Liver (tissue), 9 donors: Measurements from ENCODE around the gene MERTK. TPM values are rescaled to one million over a fixed set of nuclear protein-coding genes. Genes with fewer than 3 reads are reported as not detected.

Experiments
- DNase-seq: peaks from one replicate; pipeline ENCODE4 v3.0.0-alpha.2; 2017; ENCODE audit warnings: low spot score
- H3K27ac ChIP-seq, 2 donors: one replicate each; pipeline ENCODE4 v1.7.0; 2013; ENCODE audit warnings: inconsistent platforms in 2 of 2, low read length in 2 of 2, control low read depth in 1 of 2, low read depth in 1 of 2, mild to moderate bottlenecking in 1 of 2
- H3K27me3 ChIP-seq, 4 donors: one replicate each; pipeline versions ENCODE4 v1.6.1 to v1.7.0; 2013; ENCODE audit warnings: low read length in 3 of 4, inconsistent platforms in 1 of 4, mild to moderate bottlenecking in 1 of 4, moderate library complexity in 1 of 4; ENCODE audit not compliant: control insufficient read depth in 4 of 4, insufficient read depth in 4 of 4
- H3K36me3 ChIP-seq, 4 donors: one replicate each; pipeline versions ENCODE4 v1.6.1 to v1.7.0; 2013; ENCODE audit warnings: low read length in 3 of 4, mild to moderate bottlenecking in 3 of 4, low read depth in 1 of 4, moderate library complexity in 1 of 4; ENCODE audit not compliant: control insufficient read depth in 4 of 4, insufficient read depth in 3 of 4
- H3K4me1 ChIP-seq, 4 donors: one replicate each; pipeline versions ENCODE4 v1.6.1 to v1.7.0; 2013; ENCODE audit warnings: low read length in 3 of 4, mild to moderate bottlenecking in 3 of 4, moderate library complexity in 1 of 4; ENCODE audit not compliant: control insufficient read depth in 4 of 4, insufficient read depth in 4 of 4
- H3K4me3 ChIP-seq, 3 donors: one replicate each; pipeline versions ENCODE4 v1.6.1 to v1.7.0; 2013; ENCODE audit warnings: low read length in 3 of 3, control low read depth in 1 of 3, low read depth in 1 of 3, mild to moderate bottlenecking in 1 of 3
- H3K9ac ChIP-seq, 2 donors: one replicate each; pipeline ENCODE4 v1.7.0; 2013; ENCODE audit warnings: low read length in 2 of 2, mild to moderate bottlenecking in 2 of 2, moderate library complexity in 2 of 2, control low read depth in 1 of 2, low read depth in 1 of 2
- H3K9me3 ChIP-seq, 4 donors: one replicate each; pipeline versions ENCODE4 v1.6.1 to v1.7.0; 2013; ENCODE audit warnings: low read length in 3 of 4; ENCODE audit not compliant: control insufficient read depth in 4 of 4
- ATF3 ChIP-seq: IDR thresholded peaks from 2 replicates; pipeline ENCODE4 v1.6.1; 2016; ENCODE audit warnings: antibody characterized with exemption
- CTCF ChIP-seq: fragments of 150-350 bp; IDR thresholded peaks from 2 replicates; pipeline ENCODE4 v1.5.1; 2017; ENCODE audit warnings: improper control_type of control experiment, low read depth, low read length; ENCODE audit not compliant: missing input control
- EGR1 ChIP-seq, 2 donors: IDR thresholded peaks; 2 replicates each; pipeline ENCODE4 v1.6.1; 2016 to 2018; ENCODE audit warnings: antibody characterized with exemption in 2 of 2, low read depth in 2 of 2
- FOXA1 ChIP-seq: IDR thresholded peaks from 2 replicates; pipeline ENCODE4 v1.6.1; 2016; ENCODE audit warnings: antibody characterized with exemption
- FOXA2 ChIP-seq: IDR thresholded peaks from 2 replicates; pipeline ENCODE4 v1.6.1; 2016; ENCODE audit warnings: antibody characterized with exemption
- GABPA ChIP-seq, 2 donors: IDR thresholded peaks in 1 of 2; conservative IDR thresholded peaks in 1 of 2; 2 replicates each; pipeline ENCODE4 v1.6.1; 2016; ENCODE audit warnings: antibody characterized with exemption in 2 of 2, mild to moderate bottlenecking in 1 of 2, moderate library complexity in 1 of 2
- HNF4A ChIP-seq, 2 donors: conservative IDR thresholded peaks; 2 replicates each; pipeline ENCODE4 v1.6.1; 2016; ENCODE audit warnings: antibody characterized with exemption in 2 of 2, mild to moderate bottlenecking in 2 of 2
- HNF4G ChIP-seq: IDR thresholded peaks from 2 replicates; pipeline ENCODE4 v1.6.1; 2016; ENCODE audit warnings: antibody characterized with exemption
- JUND ChIP-seq, 2 donors: IDR thresholded peaks; 2 replicates each; pipeline ENCODE4 v1.6.1; 2016; ENCODE audit warnings: antibody characterized with exemption in 2 of 2
- NR2F2 ChIP-seq: IDR thresholded peaks from 2 replicates; pipeline ENCODE4 v1.6.1; 2016; ENCODE audit warnings: antibody characterized with exemption
- RAD21 ChIP-seq, 2 donors: IDR thresholded peaks; 2 replicates each; pipeline ENCODE4 v1.6.1; 2016; ENCODE audit warnings: antibody characterized with exemption in 2 of 2, mild to moderate bottlenecking in 2 of 2
- REST ChIP-seq: IDR thresholded peaks from 2 replicates; pipeline ENCODE4 v1.6.1; 2016; ENCODE audit warnings: antibody characterized with exemption, mild to moderate bottlenecking
- RXRA ChIP-seq, 2 donors: IDR thresholded peaks; 2 replicates each; pipeline ENCODE4 v1.6.1; 2017 to 2018; ENCODE audit warnings: antibody characterized with exemption in 2 of 2, mild to moderate bottlenecking in 1 of 2
- SP1 ChIP-seq: IDR thresholded peaks from 2 replicates; pipeline ENCODE4 v1.6.1; 2018; ENCODE audit warnings: antibody characterized with exemption, mild to moderate bottlenecking
- TAF1 ChIP-seq: conservative IDR thresholded peaks from 2 replicates; pipeline ENCODE4 v1.6.1; 2016; ENCODE audit warnings: antibody characterized with exemption, mild to moderate bottlenecking
- YY1 ChIP-seq: IDR thresholded peaks from 2 replicates; pipeline ENCODE4 v1.6.1; 2016; ENCODE audit warnings: antibody characterized with exemption, mild to moderate bottlenecking
- ZBTB33 ChIP-seq: IDR thresholded peaks from 2 replicates; pipeline ENCODE4 v1.6.1; 2016; ENCODE audit warnings: antibody characterized with exemption
- WGBS: extraction: QIAGEN DNeasy Blood & Tissue Kit; methylation state at CpG from one replicate; pipeline ENCODE4 v1.1.7; 2013; 5-methylcytosine and 5-hydroxymethylcytosine counted together
- polyA plus RNA-seq, 2 donors: library from polyadenylated mRNA; stranded (reverse) in 1 of 2; unstranded in 1 of 2; fragments of 200-250 nt in 1 of 2; fragments of >200 nt in 1 of 2; fragmentation: Nextera tagmentation in 1 of 2; extraction: Ambion mirVana in 1 of 2; gene quantifications; one replicate each; pipeline versions ENCODE4 v1.2.1 to v1.2.3, GENCODE V29; 2013 to 2015
- total RNA-seq, 2 donors: library from RNA; depleted of rRNA; stranded (reverse); fragments of >200 nt; gene quantifications; one replicate each; pipeline ENCODE4 v1.2.3, GENCODE V29; 2014
- donor health status: healthy.
- donor health status: healthy.
- donor health status: healthy.
- donor health status: healthy.
- donor health status: healthy.

Gene MERTK
- total and polyA plus RNA-seq, 4 donors = 6.3 to 34.1 (median 8.2) TPM

- no peak for DNase-seq
- 96% methylated on average over 2 of the region's 2 CpGs for WGBS
- peaks cover 1 to 33% (median 22%) of the 10 kb centered on the region in 4 donors for H3K36me3 ChIP-seq
- TF ChIP-seq TAF1 = no peak
- no peak for TF ChIP-seq HNF4A (conservative IDR thresholded peaks at IDR 0.05)
- no peak for TF ChIP-seq EGR1 (IDR thresholded peaks at IDR 0.05; ENCODE audit: low read depth in 2 of 2)
- TF ChIP-seq SP1 = no peak
- no peak for TF ChIP-seq ATF3
- no peak for TF ChIP-seq REST
- TF ChIP-seq ZBTB33 = no peak
- no peak for TF ChIP-seq HNF4G
- TF ChIP-seq CTCF = no peak
- TF ChIP-seq NR2F2 = no peak
- no peak for TF ChIP-seq RAD21 (IDR thresholded peaks at IDR 0.05)
- TF ChIP-seq JUND (IDR thresholded peaks at IDR 0.05) = no peak
- TF ChIP-seq FOXA1 = no peak
- no peak for TF ChIP-seq RXRA (IDR thresholded peaks at IDR 0.05)
- TF ChIP-seq GABPA (IDR thresholded peaks at IDR 0.05 in 1 of 2, conservative IDR thresholded peaks at IDR 0.05 in 1 of 2) = no peak
- no peak for TF ChIP-seq FOXA2
- TF ChIP-seq YY1 = no peak
- no peaks in the 10 kb centered on the region for H3K9me3 ChIP-seq
- no peak overlapping the region for H3K4me3 ChIP-seq
- no peaks in the 10 kb centered on the region for H3K4me1 ChIP-seq
- no peak overlapping the region for H3K27ac ChIP-seq
- H3K27me3 ChIP-seq = no peaks in the 10 kb centered on the region
- H3K9ac ChIP-seq = no peak overlapping the region
Observed at GRCh38 chr2:111981666-111982065, 83.3 kb downstream of the MERTK start.

- Histone ChIP-seq H3K27me3 (no peaks in the 10 kb centered on the region), H3K36me3 (peaks cover 1 to 31% (median 22%) of the 10 kb centered on the region in 4 donors), H3K4me1 (no peaks in the 10 kb centered on the region), H3K27ac (no peak overlapping the region), H3K9ac (no peak overlapping the region), H3K4me3 (no peak overlapping the region), H3K9me3 (no peaks in the 10 kb centered on the region)
- 92% methylated on average over 5 of the region's 5 CpGs for WGBS
- TF ChIP-seq RXRA (IDR thresholded peaks at IDR 0.05) = no peak
- no peak for TF ChIP-seq CTCF
- no peak for TF ChIP-seq FOXA2
- no peak for TF ChIP-seq YY1
- no peak for TF ChIP-seq NR2F2
- TF ChIP-seq RAD21 (IDR thresholded peaks at IDR 0.05) = no peak
- TF ChIP-seq GABPA (IDR thresholded peaks at IDR 0.05 in 1 of 2, conservative IDR thresholded peaks at IDR 0.05 in 1 of 2) = no peak
- TF ChIP-seq REST = no peak
- TF ChIP-seq HNF4G = no peak
- no peak for TF ChIP-seq EGR1 (IDR thresholded peaks at IDR 0.05; ENCODE audit: low read depth in 2 of 2)
- no peak for TF ChIP-seq ATF3
- TF ChIP-seq JUND (IDR thresholded peaks at IDR 0.05) = no peak
- no peak for TF ChIP-seq HNF4A (conservative IDR thresholded peaks at IDR 0.05)
- DNase-seq = no peak
Observed at GRCh38 chr2:111982822-111983221, 84.4 kb downstream of the MERTK start.
